Lower leg skin (tissue), 4 donors: Measurements from ENCODE around the gene PLCXD3. TPM values are rescaled to one million over a fixed set of nuclear protein-coding genes. Genes with fewer than 3 reads are reported as not detected.
A peak's percentile ranks its signal among the peaks of the same experiment; 100 is the strongest.

Experiments used
- DNase-seq, 2 donors: peaks; one replicate each; pipeline ENCODE4 v3.0.0-alpha.2; 2019; ENCODE audit warnings: low spot score in 2 of 2
- H3K4me3 ChIP-seq: fragments of 200-600 bp; sonication (generic); 2 replicates; pipeline ENCODE4 v1.5.1; 2017; ENCODE audit warnings: mild to moderate bottlenecking, low read depth; ENCODE audit not compliant: poor library complexity, severe bottlenecking
- CTCF ChIP-seq, 3 donors: fragments of 450-650 bp; IDR thresholded peaks; one replicate each; pipeline ENCODE4 v1.5.1; 2016; ENCODE audit warnings: antibody characterized with exemption in 3 of 3, mild to moderate bottlenecking in 3 of 3, moderate library complexity in 2 of 3
- POLR2A ChIP-seq, 2 donors: fragments of 450-650 bp; IDR thresholded peaks; one replicate each; pipeline ENCODE4 v1.6.1; 2016 to 2017; ENCODE audit warnings: antibody characterized with exemption in 2 of 2, mild to moderate bottlenecking in 1 of 2, moderate library complexity in 1 of 2
- WGBS, 2 donors: methylation state at CpG; one replicate each; pipeline ENCODE4 v1.1.5; 2018; 5-methylcytosine and 5-hydroxymethylcytosine counted together
- intact Hi-C: fragments of 100-400 bp; cut with DNase I; formaldehyde crosslinking; loops from one replicate; pipeline ENCODE4 v1.15.0; 2023; ENCODE audit warnings: low total_unique reads
- total RNA-seq, 4 donors: library from RNA; depleted of rRNA; stranded (reverse); fragments of >200 nt; gene quantifications; one replicate each; pipeline ENCODE4 v1.1.0, GENCODE V29; 2016

Gene PLCXD3
- total RNA-seq, 4 donors from 2014 or later: 0.04 to 1.1 (median 0.50) TPM

- no peak for TF ChIP-seq POLR2A (IDR thresholded peaks at IDR 0.05)
- no peak for TF ChIP-seq CTCF (IDR thresholded peaks at IDR 0.05)
- intact Hi-C loops: no loop called here
- WGBS, 2 donors: 88 to 94% methylated on average over 3 of the region's 3 CpGs
- DNase-seq: no peak
- no peak overlapping the region for H3K4me3 ChIP-seq
These were observed 89.8 kb downstream of the PLCXD3 start for GRCh38 chr5:41420492-41421067.

GRCh38 chr5:41418220-41419031 lies 92.0 kb downstream of the PLCXD3 start:
- H3K4me3 ChIP-seq: no peak overlapping the region
- 54 to 69% methylated on average over 2 of the region's 2 CpGs for WGBS, 2 donors
- intact Hi-C loops: no loop called here
- TF ChIP-seq POLR2A (IDR thresholded peaks at IDR 0.05) (no peak), CTCF (IDR thresholded peaks at IDR 0.05) (no peak)
- no peak for DNase-seq

GRCh38 chr5:41416336-41416735 lies 94.1 kb downstream of the PLCXD3 start:
- no peak for DNase-seq
- H3K4me3 ChIP-seq: no peak overlapping the region
- intact Hi-C loops: no loop called here
- 70 to 90% methylated on average over 1 of the region's 1 CpG for WGBS, 2 donors
- no peak for TF ChIP-seq POLR2A (IDR thresholded peaks at IDR 0.05)
- no peak for TF ChIP-seq CTCF (IDR thresholded peaks at IDR 0.05)

GRCh38 chr5:41415242-41415641 lies 95.2 kb downstream of the PLCXD3 start:
- H3K4me3 ChIP-seq: no peak overlapping the region
- TF ChIP-seq CTCF (IDR thresholded peaks at IDR 0.05) (no peak), POLR2A (IDR thresholded peaks at IDR 0.05) (no peak)
- DNase-seq: no peak
- intact Hi-C loops: no loop called here
- WGBS, 2 donors: 76 to 80% methylated on average over 1 of the region's 1 CpG

- peak in 1 of 2 donors; percentile 31 for DNase-seq
- no peak overlapping the region for H3K4me3 ChIP-seq
- intact Hi-C loops: no loop called here
- WGBS, 2 donors: 91 to 92% methylated on average over 2 of the region's 2 CpGs
- TF ChIP-seq POLR2A (IDR thresholded peaks at IDR 0.05) (no peak), CTCF (IDR thresholded peaks at IDR 0.05) (no peak)
These were observed 95.8 kb downstream of the PLCXD3 start for GRCh38 chr5:41414598-41414997.
